ENCODE data around the gene PLXNA4. TPM values are rescaled to one million over a fixed set of nuclear protein-coding genes. Genes with fewer than 3 reads are reported as not detected.

The PLXNA4 gene
- total RNA-seq, 1 donor from 2014 or later: 67.7 TPM

DNA sequence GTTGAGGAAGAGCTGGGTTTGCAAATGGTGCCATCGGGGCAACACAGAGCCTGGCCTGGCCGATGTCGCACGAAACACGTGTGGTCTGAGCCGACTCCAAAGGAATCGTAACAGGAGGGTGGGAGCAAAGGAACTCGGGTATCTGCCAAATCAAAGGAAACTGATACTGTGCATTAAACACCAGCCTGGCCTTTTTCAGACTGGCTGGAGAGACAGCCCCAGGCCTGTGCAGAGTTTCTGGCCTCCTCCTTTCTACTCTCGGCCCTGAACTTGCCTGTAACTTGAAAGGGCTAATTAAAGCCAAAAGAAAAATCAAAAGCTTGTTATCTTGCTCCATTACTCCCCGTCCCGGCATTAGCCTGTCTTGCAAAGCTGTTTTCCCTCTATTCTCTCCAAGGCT, 71.4 kb downstream of the PLXNA4 start:
- DNase-seq (ENCODE audit: low spot score in 2 of 2): no peak

DNA sequence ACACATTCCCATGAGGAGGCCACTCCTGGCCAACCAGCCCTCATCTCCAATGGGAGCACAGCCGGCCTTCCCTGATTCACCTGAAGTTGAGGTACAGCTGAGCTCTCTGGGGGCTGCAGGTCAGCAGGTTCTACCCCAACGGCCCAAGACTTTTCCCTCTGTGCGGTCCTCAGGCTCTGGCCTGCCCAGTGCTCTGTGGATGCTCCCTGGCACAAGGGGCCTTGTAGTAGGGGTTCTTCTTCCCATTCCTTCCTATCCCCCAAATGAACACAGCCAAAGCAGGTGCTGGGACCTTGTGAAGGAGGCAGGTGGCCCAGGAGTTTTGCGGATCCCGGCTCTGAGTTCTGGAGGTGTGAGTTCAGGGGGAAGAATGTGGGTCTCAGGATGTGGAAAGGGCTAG, 72.2 kb downstream of the PLXNA4 start:
- DNase-seq (ENCODE audit: low spot score in 2 of 2) (no peak), FAIRE-seq (no peak)

More for the DNA sequence above, 71.4 kb downstream of the PLXNA4 start:
- no peak for FAIRE-seq

DNA sequence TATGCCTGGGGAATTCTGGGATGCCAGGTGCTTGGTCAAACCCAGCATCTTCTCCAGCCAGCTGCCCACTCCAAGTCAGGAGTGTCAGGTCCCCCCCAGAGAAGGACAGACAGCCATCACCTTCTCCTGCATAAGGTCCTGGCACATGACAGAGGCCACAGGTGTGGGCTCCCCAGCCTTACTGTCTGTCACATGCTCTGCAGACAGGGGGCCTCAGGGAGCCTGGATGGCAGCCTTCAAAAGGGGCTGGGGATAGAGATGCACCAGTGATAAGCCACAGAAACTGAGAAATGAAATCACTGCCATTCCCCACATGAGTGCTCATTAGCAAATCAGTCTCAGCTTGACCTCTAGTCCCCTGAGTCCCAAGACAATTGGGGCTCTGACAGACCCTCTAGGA, 72.9 kb downstream of the PLXNA4 start:
- DNase-seq (ENCODE audit: low spot score in 2 of 2) (no peak), FAIRE-seq (no peak)

DNA sequence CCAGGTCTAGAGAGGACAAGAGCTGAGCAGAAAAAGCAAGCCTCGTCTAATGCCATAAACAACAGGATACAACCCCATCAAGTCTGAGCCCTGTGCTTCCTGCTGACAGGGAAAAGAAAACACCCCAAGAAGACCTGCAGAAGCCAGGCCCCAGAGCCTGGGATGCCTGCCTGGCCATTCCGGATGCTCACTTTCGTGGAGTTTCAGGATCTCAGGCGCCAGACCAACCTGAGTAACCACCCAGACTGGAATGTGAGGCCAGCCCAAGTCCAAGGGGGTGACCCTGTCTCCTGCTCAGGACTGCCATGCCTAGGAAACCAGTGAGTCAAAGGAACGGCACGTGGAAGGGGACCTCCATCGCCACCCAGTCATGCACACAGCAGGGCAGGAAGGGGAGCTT, 74.3 kb downstream of the PLXNA4 start:
- DNase-seq (ENCODE audit: low spot score in 2 of 2) (no peak), FAIRE-seq (no peak)

DNA sequence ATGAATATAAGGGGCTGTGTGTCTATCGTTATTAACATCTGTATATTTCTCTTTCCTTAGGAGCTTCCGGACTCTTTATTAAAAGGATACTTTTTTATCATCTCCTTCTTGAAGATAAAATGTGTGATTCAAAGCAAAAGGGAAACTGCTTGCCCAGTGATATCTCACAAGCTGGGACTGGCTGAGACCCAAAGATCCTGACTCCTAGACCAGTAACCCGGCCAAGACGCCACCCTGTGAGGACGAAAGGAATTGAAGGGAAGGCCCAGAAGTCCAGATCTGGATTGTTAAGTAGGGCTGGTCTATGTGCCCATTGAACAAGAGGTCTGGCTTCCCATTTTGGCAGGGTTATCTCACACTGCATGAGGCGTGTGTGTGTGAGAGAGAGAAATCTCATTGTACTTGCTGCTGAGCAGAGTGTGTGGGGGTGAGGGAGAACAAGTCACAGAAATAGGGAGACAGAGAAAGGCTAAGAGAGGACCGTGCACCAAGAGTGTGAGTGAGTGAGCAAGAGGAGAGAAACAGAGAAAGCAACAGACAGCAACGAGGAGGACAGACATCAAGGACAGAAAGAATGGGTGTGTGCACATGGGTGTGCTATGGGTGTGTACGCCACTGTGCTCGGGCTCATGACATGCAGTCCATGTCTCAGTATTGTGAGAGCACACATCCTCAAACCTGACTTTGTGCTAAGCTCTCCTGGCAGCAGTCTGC, 75.4 kb downstream of the PLXNA4 start:
- no peak for DNase-seq (ENCODE audit: low spot score in 2 of 2)
- no peak for FAIRE-seq

DNA sequence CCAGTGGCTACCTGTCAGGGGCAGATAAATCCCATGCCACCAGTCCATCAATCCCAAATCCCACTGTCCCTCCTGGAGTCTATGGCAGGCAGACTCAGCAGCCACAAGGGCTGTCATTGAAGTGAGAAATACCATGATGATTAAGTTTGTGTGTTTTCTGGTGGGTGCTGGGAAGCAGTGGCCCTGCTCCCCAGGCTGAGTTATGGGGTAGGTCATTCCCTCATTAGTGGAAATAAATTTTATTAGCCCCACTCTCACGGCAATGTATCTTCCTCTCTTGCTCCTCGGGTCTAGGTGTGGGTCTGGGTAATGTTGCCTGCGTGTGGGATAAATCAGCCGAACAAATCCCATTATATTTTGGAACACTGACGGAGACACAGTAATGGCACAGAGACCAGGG, 76.8 kb downstream of the PLXNA4 start:
- no peak for FAIRE-seq
- DNase-seq (ENCODE audit: low spot score in 2 of 2): no peak

DNA sequence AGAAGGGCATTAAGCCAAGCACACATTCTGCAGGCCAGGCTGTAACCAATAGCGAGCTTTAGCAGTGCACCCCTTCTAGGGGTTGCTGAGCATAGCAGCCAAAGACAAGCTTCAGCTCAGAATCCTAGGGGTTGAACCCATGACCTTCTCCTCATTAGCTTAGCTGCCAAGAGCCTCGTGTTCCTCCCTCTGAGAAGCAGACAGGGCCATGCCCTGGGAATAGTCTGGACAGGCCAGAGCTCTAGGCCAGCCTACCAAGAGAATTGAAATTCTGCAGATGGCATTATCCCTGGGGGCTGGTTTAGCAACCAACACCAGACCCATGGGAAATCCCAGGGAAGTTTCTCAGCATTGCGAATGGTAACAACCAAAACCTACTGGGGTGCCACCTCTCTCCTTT, 77.2 kb downstream of the PLXNA4 start:
- FAIRE-seq (no peak), DNase-seq (ENCODE audit: low spot score in 2 of 2) (no peak)

DNA sequence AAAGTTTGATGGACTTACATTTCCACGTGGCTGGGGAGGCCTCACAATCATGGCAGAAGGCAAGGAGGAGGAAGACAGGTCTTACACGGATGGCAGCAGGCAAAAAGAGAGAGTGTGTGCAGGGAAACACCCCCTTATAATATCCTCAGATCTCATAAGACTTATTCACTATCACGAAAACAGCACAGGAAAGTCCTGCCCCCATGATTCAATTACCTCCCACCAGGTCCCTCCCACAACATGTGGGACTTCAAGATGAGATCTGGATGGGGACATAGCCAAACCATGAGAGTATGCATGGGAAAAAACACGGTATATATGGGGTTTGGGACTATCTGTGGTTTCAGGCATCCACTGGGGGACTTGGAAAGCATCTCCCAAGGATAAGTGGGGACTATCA, 78.0 kb downstream of the PLXNA4 start:
- FAIRE-seq (no peak), DNase-seq (ENCODE audit: low spot score in 2 of 2) (no peak)

DNA sequence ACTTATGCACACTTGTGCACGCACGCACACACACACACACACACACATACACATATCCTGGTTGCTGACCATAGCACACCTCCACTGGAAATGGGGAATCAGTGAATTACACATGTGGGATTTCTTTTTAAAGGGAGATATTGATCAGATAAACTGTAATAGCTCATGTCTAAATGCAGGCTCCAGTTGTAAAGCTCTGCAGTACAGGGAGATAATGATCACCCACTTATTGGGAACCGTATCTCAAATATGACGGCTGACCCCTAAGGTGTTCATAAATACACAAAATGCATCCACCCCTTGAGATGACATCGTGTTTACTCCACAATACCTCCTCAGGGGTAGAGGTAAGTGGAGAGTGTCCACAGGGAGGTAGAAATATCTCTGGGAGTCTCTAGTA, 79.2 kb downstream of the PLXNA4 start:
- DNase-seq (ENCODE audit: low spot score in 2 of 2): no peak
- FAIRE-seq: no peak

DNA sequence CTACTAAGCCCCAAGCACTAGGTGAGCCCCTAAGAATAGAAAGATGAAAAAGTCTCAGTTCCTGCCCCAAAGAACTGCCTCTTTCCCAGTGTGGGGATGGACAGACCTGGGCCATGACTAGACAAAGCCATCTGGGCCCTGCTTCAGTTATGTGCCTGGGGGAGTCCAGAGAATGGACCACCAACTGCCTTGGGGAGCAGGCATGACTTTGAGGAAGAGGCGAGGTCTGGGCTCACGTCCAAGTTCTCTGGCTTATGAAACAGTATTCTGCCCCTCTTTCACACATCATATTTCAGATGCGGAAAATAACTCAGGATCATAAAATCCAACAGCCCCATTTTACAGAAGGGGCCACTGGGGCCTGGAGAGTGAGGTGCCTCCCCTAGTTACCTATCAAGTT, 80.3 kb downstream of the PLXNA4 start:
- no peak for DNase-seq (ENCODE audit: low spot score in 2 of 2)

DNA sequence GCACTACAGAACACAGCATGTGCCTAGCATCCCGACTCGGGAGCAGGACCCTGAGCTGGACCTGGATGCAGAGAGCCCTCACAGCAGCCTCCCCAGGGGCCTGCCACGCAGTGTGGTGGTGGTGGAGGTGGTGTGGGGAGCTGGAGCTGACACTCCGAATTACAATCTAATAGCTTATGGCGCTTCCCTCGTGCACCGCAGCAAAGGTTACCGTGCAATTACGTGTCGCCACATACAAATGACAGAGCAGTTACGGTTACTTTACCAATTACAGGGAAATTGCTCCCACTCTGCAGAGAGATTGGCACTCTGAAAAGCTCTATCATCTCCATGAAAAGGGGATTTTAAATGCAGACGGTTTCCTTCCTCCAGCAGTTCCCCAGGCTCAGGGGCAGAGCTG, 81.8 kb downstream of the PLXNA4 start:
- FAIRE-seq: no peak
- DNase-seq (ENCODE audit: low spot score in 2 of 2): no peak

More for the DNA sequence above, 80.3 kb downstream of the PLXNA4 start:
- no peak for FAIRE-seq

DNA sequence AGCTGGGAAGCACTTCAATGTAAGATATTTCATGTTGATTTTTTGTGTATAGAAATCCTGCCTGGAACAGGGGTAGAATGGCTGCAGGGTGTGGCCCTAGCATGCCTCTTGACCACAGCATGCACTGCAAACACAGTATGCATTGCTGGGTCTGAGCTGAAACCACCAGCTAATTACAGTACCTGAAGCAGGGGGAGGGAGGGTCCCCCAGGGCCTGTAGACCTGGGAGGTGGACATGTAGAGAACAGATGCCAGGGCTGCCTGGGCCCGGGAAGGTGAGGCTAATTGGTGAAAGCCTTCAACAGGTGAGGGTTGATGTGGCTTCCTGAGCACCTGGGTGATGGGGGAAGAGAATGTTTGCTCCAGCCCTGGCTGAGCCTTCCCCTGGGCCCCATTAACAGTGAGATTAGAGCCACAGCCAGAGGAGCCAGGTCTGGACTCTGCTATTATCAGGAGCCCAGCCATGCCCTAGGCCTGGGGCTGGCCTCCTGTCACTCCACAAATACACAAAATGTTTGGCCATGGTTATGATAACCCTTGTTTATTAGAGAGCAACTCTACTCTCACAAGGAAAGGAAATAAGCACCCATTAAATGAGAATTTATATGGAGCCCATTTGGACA, 83.3 kb downstream of the PLXNA4 start:
- no peak for FAIRE-seq
- DNase-seq (ENCODE audit: low spot score in 2 of 2): no peak

DNA sequence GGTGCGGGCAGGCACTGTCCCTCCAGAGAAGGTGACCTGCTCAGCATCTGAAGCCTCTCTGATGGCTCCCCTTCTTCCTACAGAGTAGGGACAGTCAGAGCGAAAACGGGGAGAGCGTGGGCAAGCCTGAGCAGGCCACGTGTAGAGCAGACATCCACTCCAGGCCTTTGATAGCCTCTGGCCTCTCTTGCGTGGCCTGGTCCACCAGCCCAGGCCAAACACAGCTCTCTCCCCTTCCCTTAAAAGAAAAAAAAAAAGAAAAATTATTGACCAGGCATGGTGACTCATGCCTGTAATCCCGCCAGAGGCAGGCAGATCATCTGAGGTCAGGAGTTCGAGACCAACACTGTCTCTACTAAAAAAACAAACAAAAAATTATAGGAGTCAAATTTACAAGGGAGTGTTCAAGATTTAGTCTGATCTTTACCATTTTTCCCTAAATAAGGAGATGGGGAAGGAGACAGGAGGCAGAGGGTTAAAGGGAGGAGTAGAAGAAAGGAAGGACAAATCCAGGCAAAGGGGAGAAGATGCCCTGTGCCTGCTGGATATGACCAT, 84.8 kb downstream of the PLXNA4 start:
- DNase-seq (ENCODE audit: low spot score in 2 of 2): no peak
- FAIRE-seq: no peak

DNA sequence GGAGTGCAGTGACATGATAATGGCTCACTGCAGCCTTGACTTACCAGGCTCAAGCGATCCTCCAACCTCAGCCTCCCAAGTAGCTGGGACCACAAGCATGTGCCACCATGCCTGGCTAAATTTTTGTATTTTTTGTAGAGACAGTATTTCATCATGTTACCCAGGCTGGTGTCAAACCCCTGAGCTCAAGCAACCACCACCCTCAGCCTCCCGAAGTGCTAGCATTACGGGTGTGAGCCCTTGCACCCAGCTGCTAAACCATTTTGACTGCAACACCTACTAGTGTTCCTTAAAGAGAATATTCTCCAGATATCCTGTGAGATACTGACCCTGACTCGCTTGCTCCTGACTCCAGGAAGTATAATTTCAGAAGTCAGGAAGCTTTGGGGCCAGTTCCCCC, 85.8 kb downstream of the PLXNA4 start:
- no peak for DNase-seq (ENCODE audit: low spot score in 2 of 2)
- no peak for FAIRE-seq

DNA sequence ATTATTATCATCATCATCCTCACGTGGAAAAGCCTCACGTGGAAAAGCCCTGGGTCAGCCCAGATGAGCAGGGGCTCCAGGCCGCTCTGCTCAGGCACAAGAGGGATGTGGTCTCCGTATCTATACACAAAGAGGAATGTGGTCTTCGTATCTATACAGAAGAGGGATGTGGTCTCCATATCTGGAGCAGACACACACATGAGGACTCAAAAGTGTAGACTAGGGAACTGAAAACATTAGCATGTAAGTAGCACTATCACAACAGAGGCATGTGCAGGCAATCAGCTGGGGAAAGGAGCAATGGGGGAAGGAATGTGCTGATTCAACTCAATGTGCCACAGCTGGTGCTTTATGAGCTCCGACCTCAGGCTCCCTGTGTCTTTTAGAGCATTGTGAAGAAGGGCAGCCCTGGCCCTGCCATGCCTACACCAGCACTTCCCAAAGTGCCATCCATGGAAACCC, 86.5 kb downstream of the PLXNA4 start:
- no peak for DNase-seq (ENCODE audit: low spot score in 2 of 2)
- no peak for FAIRE-seq

DNA sequence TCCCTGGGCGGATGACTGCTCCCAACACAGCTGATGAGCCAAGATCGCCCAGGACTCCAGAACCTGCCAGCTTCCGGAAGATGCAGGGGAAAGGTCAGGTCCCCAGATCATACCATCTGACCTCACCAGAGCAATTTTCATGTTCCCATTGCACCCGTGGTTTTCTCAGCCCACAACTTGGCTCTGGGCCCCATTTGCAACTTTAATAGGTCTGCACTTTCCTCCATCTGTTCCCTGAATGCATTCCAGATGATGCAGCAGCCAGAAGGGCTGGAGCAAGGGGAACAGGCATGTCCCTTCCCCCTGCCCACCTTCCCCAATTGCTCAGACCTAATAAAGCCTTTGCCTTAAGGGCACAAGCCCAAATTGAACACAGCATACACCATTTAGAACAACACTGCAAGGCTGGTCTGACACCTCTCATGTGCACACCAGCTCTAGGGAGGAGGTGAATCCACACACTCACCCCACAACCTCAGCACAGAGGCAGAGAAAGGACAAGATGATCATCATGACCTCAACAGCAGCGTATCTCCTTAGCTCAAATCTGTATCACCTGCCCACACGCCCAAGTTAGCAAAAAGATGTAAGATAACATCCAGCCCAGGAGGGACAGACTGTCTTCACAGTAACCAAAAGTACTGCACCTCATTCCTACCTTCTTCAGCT, 87.5 kb downstream of the PLXNA4 start:
- no peak for FAIRE-seq
- DNase-seq (ENCODE audit: low spot score in 2 of 2): no peak

DNA sequence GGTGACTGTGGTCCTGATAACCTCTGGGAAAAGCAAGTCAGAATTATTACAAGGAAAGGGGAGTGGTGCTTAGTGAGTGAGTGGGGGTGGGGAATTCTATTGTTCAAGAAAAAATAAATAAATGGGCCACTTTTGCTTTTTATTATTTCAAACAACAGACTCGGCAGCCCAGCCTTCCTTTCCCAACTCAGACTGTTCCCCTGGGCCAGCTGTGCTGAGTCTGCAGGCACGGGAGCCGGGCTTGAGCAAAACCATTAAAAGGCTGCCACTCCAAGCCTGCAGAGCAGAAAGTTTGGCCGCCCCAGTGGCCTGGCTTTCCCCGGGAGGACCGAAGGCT, 90.0 kb downstream of the PLXNA4 start:
- DNase-seq (ENCODE audit: low spot score in 2 of 2) (no peak), FAIRE-seq (no peak)

DNA sequence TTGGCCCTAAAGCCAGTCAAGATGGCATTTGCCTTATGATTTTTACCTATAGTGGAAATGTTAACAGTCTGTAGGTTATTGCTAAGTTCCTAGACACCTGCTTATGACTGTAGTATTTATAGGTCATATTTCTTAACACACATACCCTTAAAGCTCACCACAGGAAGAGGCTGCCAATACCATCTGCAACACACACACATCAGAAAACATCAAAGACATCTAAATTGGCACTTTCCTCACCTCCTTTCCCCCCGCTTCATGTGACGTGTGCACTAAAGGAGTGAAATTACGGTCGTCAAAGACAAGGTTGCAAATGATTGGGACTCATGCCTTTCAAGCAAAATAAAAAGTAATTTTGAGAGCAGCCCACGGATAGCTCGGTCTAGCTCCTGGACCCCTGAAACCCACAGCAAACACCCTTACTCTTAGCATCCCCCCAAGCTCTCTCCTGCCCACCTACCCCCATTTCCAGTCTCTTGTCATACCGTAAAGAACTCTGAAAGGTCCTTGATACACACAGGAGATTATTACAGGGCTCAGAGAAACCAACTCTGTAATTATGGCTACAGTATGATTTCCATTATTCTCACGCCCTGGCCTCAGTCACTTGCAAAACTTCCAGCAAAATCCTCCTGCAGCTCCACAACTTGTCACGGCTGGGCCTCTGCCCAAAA, 90.5 kb downstream of the PLXNA4 start:
- FAIRE-seq: no peak
- DNase-seq (ENCODE audit: low spot score in 2 of 2): no peak

DNA sequence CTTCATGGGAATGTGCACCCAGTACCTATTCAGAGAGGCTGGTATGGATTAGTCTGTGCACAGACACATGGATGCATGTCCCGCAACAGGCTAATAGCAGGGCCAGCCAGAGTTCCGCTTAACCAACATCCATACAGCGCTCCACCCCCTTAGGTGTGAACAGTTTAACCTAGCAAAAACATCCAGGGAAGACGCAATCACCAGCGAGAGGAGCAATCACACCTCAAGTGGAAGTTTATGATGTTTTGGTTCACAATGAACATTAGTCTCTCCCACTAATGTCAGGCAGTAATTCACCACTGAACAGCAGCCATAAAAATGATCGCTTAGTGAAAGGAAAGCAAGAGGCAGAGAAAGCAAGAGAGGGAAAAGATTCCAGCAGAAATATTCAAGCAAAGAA, 91.1 kb downstream of the PLXNA4 start:
- DNase-seq (ENCODE audit: low spot score in 2 of 2): no peak
- no peak for FAIRE-seq

DNA sequence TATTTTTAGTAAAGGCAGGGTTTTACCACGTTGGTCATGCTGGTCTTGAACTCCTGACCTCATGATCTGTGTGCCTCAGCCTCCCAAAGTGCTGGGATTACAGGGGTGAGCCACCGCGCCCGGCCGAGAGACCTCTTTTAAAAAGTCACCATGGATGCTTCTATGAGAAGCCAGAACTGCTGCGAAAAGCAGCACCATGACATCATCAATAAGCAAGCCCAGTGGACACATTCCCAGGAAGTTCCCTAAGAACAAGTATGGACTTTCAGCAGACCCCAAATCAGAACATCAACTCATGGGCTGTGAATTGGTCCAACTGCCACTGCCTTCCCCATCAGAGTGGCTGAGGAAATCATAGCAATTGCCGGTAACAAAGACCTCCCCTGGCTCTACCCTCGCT, 93.4 kb downstream of the PLXNA4 start:
- FAIRE-seq: no peak

DNA sequence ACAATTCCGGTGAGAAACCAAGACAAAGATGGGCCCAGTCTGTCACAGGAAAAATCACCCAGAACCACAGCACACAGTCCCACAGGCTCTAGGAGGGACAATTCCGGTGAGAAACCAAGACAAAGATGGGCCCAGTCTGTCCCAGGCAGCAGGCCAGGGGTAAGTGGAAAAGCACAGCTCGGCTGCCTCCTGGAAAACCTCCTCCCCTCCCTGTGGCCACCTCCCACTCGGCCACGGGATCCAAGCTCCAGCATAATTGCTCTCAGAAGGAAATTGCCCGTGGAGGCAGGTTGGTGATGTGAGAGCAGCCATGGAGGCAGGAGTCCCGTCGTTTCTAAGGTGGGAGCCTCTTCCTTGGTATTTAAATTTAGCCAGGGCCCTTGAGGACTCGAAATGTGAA, 95.7 kb downstream of the PLXNA4 start:
- no peak for FAIRE-seq
- peak in 1 of 2 donors; percentile 35 for DNase-seq (ENCODE audit: low spot score in 2 of 2)

More for the DNA sequence above, 93.4 kb downstream of the PLXNA4 start:
- no peak for DNase-seq (ENCODE audit: low spot score in 2 of 2)

All from frontal cortex (tissue), 4 donors.